GM19193 (cell line): ENCODE results near the gene TMEM163.

Source experiments
- POLR2A ChIP-seq: IDR thresholded peaks from 4 replicates; pipeline ENCODE4 v1.6.1; 2011; ENCODE audit not compliant: insufficient read depth, insufficient read length; ENCODE audit errors: extremely low read depth

Gene TMEM163

GRCh38 chr2:134663451-134664450 lies 55.0 kb downstream of the TMEM163 start:
- TF ChIP-seq POLR2A = no peak

- TF ChIP-seq POLR2A = no peak
Observed at GRCh38 chr2:134662751-134663150, 56.0 kb downstream of the TMEM163 start.

- TF ChIP-seq POLR2A = no peak
Observed at GRCh38 chr2:134660626-134661402, 58.0 kb downstream of the TMEM163 start.

GRCh38 chr2:134659724-134660123 lies 59.1 kb downstream of the TMEM163 start:
- no peak for TF ChIP-seq POLR2A

DNA sequence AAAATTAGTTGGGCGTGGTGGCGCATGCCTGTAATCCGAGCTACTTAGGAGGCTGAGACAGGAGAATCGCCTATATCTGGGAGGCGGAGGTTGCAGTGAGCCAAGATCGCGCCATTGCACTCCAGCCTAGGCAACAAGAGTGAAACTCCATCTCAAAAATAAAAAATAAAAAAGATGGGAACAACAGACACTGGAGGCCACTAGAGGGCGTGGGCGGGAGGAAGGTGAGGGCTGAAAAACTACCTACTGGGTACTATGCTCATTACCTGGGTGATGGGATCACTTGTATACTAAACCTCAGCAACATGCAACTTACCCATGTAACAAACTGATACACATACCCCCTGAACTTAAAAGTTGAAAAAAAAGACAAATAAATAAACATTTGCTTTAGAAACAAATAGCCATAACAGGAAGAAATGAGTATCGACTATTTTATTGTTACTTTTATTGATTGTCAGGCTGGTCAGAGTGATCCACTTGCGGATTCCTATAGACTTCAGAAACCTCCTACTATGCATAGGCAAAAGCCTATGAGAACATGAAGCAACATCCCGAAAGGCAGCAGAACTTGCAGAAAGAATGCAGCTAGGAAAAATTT lies 61.0 kb downstream of the TMEM163 start:
- TF ChIP-seq POLR2A = no peak

DNA sequence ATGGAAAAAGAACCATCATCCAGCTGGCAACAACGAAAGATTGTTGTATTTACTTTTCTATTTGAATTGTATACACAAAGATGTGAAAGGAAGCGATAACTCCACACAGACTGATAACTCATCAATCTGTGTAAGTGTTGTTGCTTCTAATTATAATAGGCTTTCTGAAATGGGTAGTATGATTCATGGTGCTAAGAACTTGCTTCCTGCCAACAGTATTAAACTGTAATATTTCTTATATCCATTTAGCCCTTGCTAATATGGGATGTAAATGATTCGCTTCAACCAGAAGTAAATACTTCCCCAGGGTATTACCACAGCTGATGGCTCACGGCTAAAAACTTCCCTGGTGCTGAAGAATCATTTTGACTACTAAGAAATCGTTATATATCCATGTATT lies 70.2 kb downstream of the TMEM163 start:
- TF ChIP-seq POLR2A = no peak

DNA sequence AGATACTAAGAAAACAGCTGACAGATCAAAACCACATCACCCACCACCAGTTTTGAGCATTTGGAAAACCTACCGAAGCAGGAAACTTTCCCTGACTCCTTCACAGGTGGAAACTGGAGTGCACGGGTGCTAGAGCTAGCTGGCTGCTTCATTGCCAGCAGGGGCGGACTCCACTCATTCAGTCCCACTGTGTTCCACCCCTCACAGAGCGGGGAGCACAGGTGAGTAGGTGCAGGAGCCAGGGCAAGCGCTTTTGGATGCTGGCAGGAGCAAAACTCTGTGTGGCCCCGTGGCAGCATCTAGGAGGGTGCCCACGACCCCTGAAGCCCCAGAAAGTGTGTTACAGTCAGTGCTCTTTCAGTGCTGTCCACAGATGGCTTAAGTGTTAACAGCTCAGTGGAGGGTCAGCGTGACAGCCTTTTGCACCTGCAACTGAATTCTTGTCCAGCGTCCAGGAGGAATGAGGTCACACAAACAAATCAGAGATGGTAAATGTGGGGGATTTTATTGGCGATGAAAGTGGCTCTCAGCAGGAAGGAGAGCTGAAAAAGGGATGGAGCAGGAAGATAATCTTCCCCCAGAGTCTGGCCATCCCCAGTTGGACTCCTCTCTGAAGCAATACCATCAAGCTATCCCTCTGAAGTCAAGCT lies 71.1 kb downstream of the TMEM163 start:
- TF ChIP-seq POLR2A = no peak

DNA sequence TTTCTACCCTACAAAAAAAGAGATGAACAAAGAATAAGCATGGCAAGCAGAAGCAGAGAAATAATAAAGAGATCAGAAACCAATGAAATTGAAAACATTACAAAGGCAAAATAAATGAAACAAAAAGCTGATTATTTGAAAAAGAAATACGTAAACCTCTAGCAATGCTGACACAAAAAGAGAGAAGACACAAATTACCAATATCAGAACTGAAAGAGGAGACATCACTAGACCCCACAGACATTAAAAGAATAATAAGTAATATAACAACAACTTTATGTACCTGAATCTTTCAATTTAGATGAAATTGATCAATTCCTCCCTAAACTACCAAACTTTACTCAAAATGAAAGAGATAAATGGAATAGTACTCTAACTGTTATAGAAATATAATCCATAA lies 75.9 kb downstream of the TMEM163 start:
- TF ChIP-seq POLR2A = no peak

DNA sequence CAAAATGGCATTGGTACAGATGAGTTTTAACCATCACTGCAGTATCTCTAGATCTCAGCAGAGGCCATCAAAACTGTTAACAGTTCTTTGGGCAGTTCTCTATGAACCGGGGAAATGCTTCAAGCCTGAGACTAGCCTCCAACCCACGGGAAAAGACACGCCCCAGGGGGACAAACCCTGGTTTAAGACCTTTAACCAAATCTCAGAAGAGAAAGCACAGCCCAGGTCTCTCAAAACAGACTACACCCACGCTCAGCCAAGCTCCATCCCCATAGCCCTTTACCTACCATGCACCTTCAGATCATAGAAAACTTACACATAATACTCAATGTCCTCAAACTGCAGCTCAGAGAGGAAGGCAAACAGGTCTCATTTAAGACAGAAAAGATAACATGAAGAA lies 78.3 kb downstream of the TMEM163 start:
- TF ChIP-seq POLR2A = no peak

- TF ChIP-seq POLR2A = no peak
Observed at GRCh38 chr2:134639265-134639664, 79.5 kb downstream of the TMEM163 start.

DNA sequence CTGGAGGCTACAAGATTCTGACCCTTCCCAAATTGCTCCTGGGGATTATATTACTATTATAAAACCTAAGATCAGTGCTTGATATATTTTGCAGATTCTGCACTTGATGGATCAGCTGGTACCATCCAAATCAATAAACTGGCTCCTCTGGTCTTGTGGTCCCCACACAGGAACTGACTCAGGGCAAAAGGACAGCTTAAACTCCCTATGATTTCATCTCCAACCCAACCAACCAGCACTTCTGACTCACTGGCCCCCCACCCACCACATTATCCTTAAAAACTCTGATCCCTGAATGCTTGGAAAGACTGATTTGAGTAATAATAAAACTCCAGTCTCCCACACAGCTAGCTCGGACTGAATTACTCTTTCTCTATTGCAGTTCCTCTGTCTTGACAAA lies 82.1 kb downstream of the TMEM163 start:
- no peak for TF ChIP-seq POLR2A

DNA sequence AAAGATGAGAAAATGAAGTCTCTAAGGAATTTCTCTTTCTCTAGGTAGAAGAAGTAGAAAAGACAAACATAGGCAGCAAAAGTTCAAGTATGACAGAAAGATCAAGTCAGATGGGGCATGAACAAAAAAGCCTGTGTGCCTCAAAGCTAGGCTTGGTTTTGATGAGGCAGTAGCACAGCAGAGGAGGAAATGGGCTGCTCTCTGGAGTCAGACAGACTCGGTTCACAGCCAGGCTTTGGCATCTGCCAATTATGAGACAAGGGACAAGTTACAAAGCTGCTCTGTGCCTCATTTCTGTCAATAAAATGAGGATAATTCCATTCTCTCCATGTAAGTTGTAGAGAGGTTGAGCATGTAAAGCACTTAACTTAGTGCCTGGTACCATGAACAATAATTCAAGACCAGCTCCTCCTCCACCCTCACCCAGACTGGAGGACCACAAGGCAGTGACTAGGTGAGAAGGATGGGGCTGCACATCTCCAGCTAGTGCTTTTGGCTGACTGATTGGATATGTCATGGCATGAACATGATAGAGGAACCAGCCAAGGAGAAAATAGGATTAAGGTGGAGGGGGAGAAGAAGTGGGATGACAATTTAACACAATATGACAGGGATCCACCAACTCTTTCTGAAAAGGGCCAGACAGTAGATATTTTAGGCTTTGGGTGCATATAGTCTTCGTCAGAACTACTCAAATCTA lies 84.6 kb downstream of the TMEM163 start:
- TF ChIP-seq POLR2A = no peak

- no peak for TF ChIP-seq POLR2A
Observed at GRCh38 chr2:134630504-134631159, 88.2 kb downstream of the TMEM163 start.

GRCh38 chr2:134628453-134628852 lies 90.3 kb downstream of the TMEM163 start:
- no peak for TF ChIP-seq POLR2A
